T-cell (primary cell): ENCODE measurements around the gene FAT1. TPM values are rescaled to one million over a fixed set of nuclear protein-coding genes. Genes with fewer than 3 reads are reported as not detected.
"Not testable (repeated sequence)": the region's sequence is repeated elsewhere in the genome, so short reads cannot be mapped to it uniquely, and the experiment has no call there.

Experiments used
- ATAC-seq, 4 experiments: fragments of 200-7000 bp in 3 of 4; fragments of 150-1000 bp in 1 of 4; cut with Tn5 transposase; replicated peaks in 1 of 4; 1 replicate in 3 of 4; 2 replicates in 1 of 4; pipeline ENCODE4 v1.10.0; 2021; ENCODE audit warnings: moderate library complexity in 3 of 4, mild to moderate bottlenecking in 2 of 4, moderate number of reproducible peaks in 1 of 4
- CTCF ChIA-PET, 2 donors: fragments of 300-600 bp; sonication (Branson Sonifier 250); formaldehyde crosslinking; loops; one replicate each; lab custom pipeline; 2022; ENCODE audit warnings: antibody characterized with exemption in 2 of 2; lab: Charles Lee
- POLR2A ChIA-PET, 2 donors: fragments of 300-600 bp; sonication (Branson Sonifier 250); formaldehyde crosslinking; loops; one replicate each; lab custom pipeline; 2022; ENCODE audit warnings: antibody characterized with exemption in 2 of 2; lab: Charles Lee
- DNase-seq, 35 experiments: peaks; one replicate each; pipeline versions ENCODE4 v3.0.0 to v3.0.0-alpha.2; 2013 to 2023
- H3K27ac ChIP-seq: one replicate; pipeline ENCODE4 v1.5.1; 2013; ENCODE audit warnings: low read length
- H3K27me3 ChIP-seq, 2 experiments: replicated peaks in 1 of 2; 1 replicate in 1 of 2; 2 replicates in 1 of 2; pipeline versions ENCODE4 v1.6.1 to v1.7.0; 2013; ENCODE audit warnings: low read length in 1 of 2, mixed read lengths in 1 of 2; ENCODE audit not compliant: control insufficient read depth in 2 of 2, insufficient read depth in 2 of 2; ENCODE audit errors: extremely low read depth in 1 of 2
- H3K36me3 ChIP-seq, 2 donors: 1 replicate in 1 of 2; 2 replicates in 1 of 2; pipeline versions ENCODE4 v1.6.1 to v1.7.0; 2013; ENCODE audit warnings: low read length in 1 of 2; ENCODE audit not compliant: control insufficient read depth in 2 of 2, insufficient read depth in 1 of 2; ENCODE audit errors: extremely low read depth in 1 of 2
- H3K4me1 ChIP-seq, 2 experiments: 1 replicate in 1 of 2; 2 replicates in 1 of 2; pipeline versions ENCODE4 v1.6.1 to v1.7.0; 2013; ENCODE audit warnings: low read length in 2 of 2, mixed read lengths in 1 of 2; ENCODE audit not compliant: insufficient read depth in 2 of 2, control insufficient read depth in 1 of 2; ENCODE audit errors: extremely low read depth in 1 of 2
- H3K4me3 ChIP-seq, 2 donors: 1 replicate in 1 of 2; 2 replicates in 1 of 2; pipeline versions ENCODE4 v1.5.1 to v1.7.0; 2013; ENCODE audit warnings: mild to moderate bottlenecking in 2 of 2, low read length in 1 of 2, moderate library complexity in 1 of 2; ENCODE audit not compliant: control insufficient read depth in 1 of 2; ENCODE audit errors: extremely low read depth in 1 of 2
- H3K9me3 ChIP-seq: 2 replicates; pipeline ENCODE4 v1.7.0; 2013
- H3K27ac Mint-ChIP-seq, 2 donors: one replicate each; pipeline ENCODE4 v1.8.0; 2020 to 2021; ENCODE audit warnings: mild to moderate bottlenecking in 2 of 2, mixed read lengths in 2 of 2
- H3K27me3 Mint-ChIP-seq, 2 donors: one replicate each; pipeline ENCODE4 v1.8.0; 2021 to 2022; ENCODE audit warnings: mixed read lengths in 2 of 2
- H3K36me3 Mint-ChIP-seq: one replicate; pipeline ENCODE4 v1.8.0; 2021; ENCODE audit warnings: mixed read lengths
- H3K4me1 Mint-ChIP-seq, 3 donors: one replicate each; pipeline ENCODE4 v1.8.0; 2020 to 2022; ENCODE audit warnings: mixed read lengths in 3 of 3, mild to moderate bottlenecking in 1 of 3
- H3K4me3 Mint-ChIP-seq, 3 donors: one replicate each; pipeline ENCODE4 v1.8.0; 2020 to 2022; ENCODE audit warnings: mild to moderate bottlenecking in 3 of 3, mixed read lengths in 3 of 3, moderate library complexity in 3 of 3
- H3K9me3 Mint-ChIP-seq, 3 donors: one replicate each; pipeline ENCODE4 v1.8.0; 2020 to 2022; ENCODE audit warnings: mixed read lengths in 3 of 3
- WGBS: methylation state at CpG from one replicate; pipeline ENCODE4 v1.1.5; 2013; ENCODE audit warnings: missing lambda C conversion rate; ENCODE audit not compliant: insufficient coverage; 5-methylcytosine and 5-hydroxymethylcytosine counted together
- total RNA-seq, 35 experiments: library from RNA in 6 of 35; stranded (reverse) in 6 of 35; fragments of 120-200 nt in 1 of 35; gene quantifications; one replicate each; pipeline versions ENCODE4 v1.2.1 to v1.2.4 and lab custom pipeline; 2013 to 2026

Gene FAT1
- total RNA-seq, 5 donors from 2014 or later (not counting 1 experiment from before 2014, with no cell fraction given), result 1.0 to 1.5 (median 1.5) TPM; not detected in 2

- H3K4me3 Mint-ChIP-seq, result no peak overlapping the region
- POLR2A ChIA-PET, result no interaction called here
- no peaks in the 10 kb centered on the region for H3K4me1 Mint-ChIP-seq
- DNase-seq, result no peak
- H3K27me3 Mint-ChIP-seq, result no peaks in the 10 kb centered on the region
- no peak overlapping the region for H3K4me3 ChIP-seq
- H3K36me3 Mint-ChIP-seq, result no peaks in the 10 kb centered on the region
- CTCF ChIA-PET, result interaction anchor here in 1 of 2 donors (0.6 kb wide), 1 partner anchor 24 kb away, joined by 5 read pairs; no protein-coding TSS in a partner anchor
- no peaks in the 10 kb centered on the region for H3K4me1 ChIP-seq
- ATAC-seq, result no peak
- 95% methylated on average over 4 of the region's 10 CpGs for WGBS
- peaks cover 11 to 25% (median 19%) of the 10 kb centered on the region in 3 donors for H3K9me3 Mint-ChIP-seq
- no peaks in the 10 kb centered on the region for H3K9me3 ChIP-seq
- no peaks in the 10 kb centered on the region for H3K36me3 ChIP-seq
- H3K27me3 ChIP-seq, result no peaks in the 10 kb centered on the region
- no peak overlapping the region for H3K27ac Mint-ChIP-seq
- no peak overlapping the region for H3K27ac ChIP-seq
Measured at GRCh38 chr4:186759990-186760389, 36.3 kb upstream of the FAT1 start.

GRCh38 chr4:186758929-186759682 lies 35.5 kb upstream of the FAT1 start:
- Histone ChIP-seq H3K27ac (no peak overlapping the region), H3K27me3 (no peaks in the 10 kb centered on the region), H3K4me1 (no peaks in the 10 kb centered on the region), H3K9me3 (no peaks in the 10 kb centered on the region), H3K4me3 (no peak overlapping the region), H3K36me3 (no peaks in the 10 kb centered on the region)
- no peak overlapping the region for H3K4me3 Mint-ChIP-seq
- ChIA-PET CTCF (no interaction called here), POLR2A (interaction anchor here in 1 of 2 donors (0.5 kb wide), 1 partner anchor 1337 kb away, joined by 6 read pairs; no protein-coding TSS in a partner anchor)
- no peak overlapping the region for H3K27ac Mint-ChIP-seq
- no peaks in the 10 kb centered on the region for H3K4me1 Mint-ChIP-seq
- 96% methylated on average over 23 of the region's 35 CpGs for WGBS
- DNase-seq (no peak), ATAC-seq (no peak)
- H3K9me3 Mint-ChIP-seq, result peaks cover 10 to 25% (median 16%) of the 10 kb centered on the region in 3 donors
- H3K27me3 Mint-ChIP-seq, result no peaks in the 10 kb centered on the region
- no peaks in the 10 kb centered on the region for H3K36me3 Mint-ChIP-seq

GRCh38 chr4:186757696-186758355 lies 34.2 kb upstream of the FAT1 start:
- H3K4me1 ChIP-seq, result no peaks in the 10 kb centered on the region
- Mint-ChIP-seq H3K36me3 (no peaks in the 10 kb centered on the region), H3K9me3 (peaks cover 8 to 25% (median 14%) of the 10 kb centered on the region in 3 donors), H3K4me3 (no peak overlapping the region), H3K4me1 (no peaks in the 10 kb centered on the region), H3K27ac (no peak overlapping the region), H3K27me3 (no peaks in the 10 kb centered on the region)
- DNase-seq, result no peak
- H3K36me3 ChIP-seq, result no peaks in the 10 kb centered on the region
- no peak overlapping the region for H3K27ac ChIP-seq
- 52% methylated on average over 3 of the region's 13 CpGs for WGBS
- no peak for ATAC-seq
- POLR2A ChIA-PET, result no interaction called here
- H3K4me3 ChIP-seq, result no peak overlapping the region
- H3K9me3 ChIP-seq, result no peaks in the 10 kb centered on the region
- H3K27me3 ChIP-seq, result no peaks in the 10 kb centered on the region
- CTCF ChIA-PET, result no interaction called here

GRCh38 chr4:186756550-186756949 lies 32.9 kb upstream of the FAT1 start:
- H3K36me3 ChIP-seq, H3K4me3 Mint-ChIP-seq, H3K27ac ChIP-seq, H3K4me1 Mint-ChIP-seq, ATAC-seq, H3K9me3 ChIP-seq, H3K36me3 Mint-ChIP-seq, H3K4me1 ChIP-seq, H3K27me3 Mint-ChIP-seq, H3K4me3 ChIP-seq, POLR2A ChIA-PET, CTCF ChIA-PET, DNase-seq, H3K27me3 ChIP-seq, H3K27ac Mint-ChIP-seq: not testable (repeated sequence)
- H3K9me3 Mint-ChIP-seq, result peaks cover 8 to 25% (median 14%) of the 10 kb centered on the region in 3 donors
- WGBS, result 100% methylated on average over 3 of the region's 5 CpGs

GRCh38 chr4:186755550-186756519 lies 32.2 kb upstream of the FAT1 start:
- Mint-ChIP-seq H3K9me3 (peaks cover 8 to 20% (median 14%) of the 10 kb centered on the region in 3 donors), H3K27ac (no peak overlapping the region), H3K27me3 (no peaks in the 10 kb centered on the region), H3K36me3 (no peaks in the 10 kb centered on the region), H3K4me3 (no peak overlapping the region), H3K4me1 (no peaks in the 10 kb centered on the region)
- no peaks in the 10 kb centered on the region for H3K27me3 ChIP-seq
- ChIA-PET POLR2A (interaction anchor here in 1 of 2 donors (1.0 kb wide), 1 partner anchor 21 kb away, joined by 3 read pairs; no protein-coding TSS in a partner anchor), CTCF (no interaction called here)
- no peak overlapping the region for H3K27ac ChIP-seq
- no peak overlapping the region for H3K4me3 ChIP-seq
- no peak for ATAC-seq
- no peaks in the 10 kb centered on the region for H3K36me3 ChIP-seq
- no peak for DNase-seq
- no peaks in the 10 kb centered on the region for H3K4me1 ChIP-seq
- WGBS, result 96% methylated on average over 5 of the region's 8 CpGs
- no peaks in the 10 kb centered on the region for H3K9me3 ChIP-seq

GRCh38 chr4:186754976-186755375 lies 31.3 kb upstream of the FAT1 start:
- Histone ChIP-seq H3K27ac (no peak overlapping the region), H3K27me3 (no peaks in the 10 kb centered on the region), H3K9me3 (no peaks in the 10 kb centered on the region), H3K36me3 (no peaks in the 10 kb centered on the region), H3K4me3 (no peak overlapping the region), H3K4me1 (no peaks in the 10 kb centered on the region)
- 86% methylated on average over 3 of the region's 10 CpGs for WGBS
- Mint-ChIP-seq H3K36me3 (no peaks in the 10 kb centered on the region), H3K27me3 (no peaks in the 10 kb centered on the region), H3K4me3 (no peak overlapping the region), H3K27ac (no peak overlapping the region), H3K4me1 (no peaks in the 10 kb centered on the region), H3K9me3 (peaks cover 8 to 17% (median 14%) of the 10 kb centered on the region in 3 donors)
- ATAC-seq (no peak), DNase-seq (no peak)
- POLR2A ChIA-PET, result no interaction called here
- CTCF ChIA-PET, result no interaction called here
